ENCODE results near the gene GABRP.

DNA sequence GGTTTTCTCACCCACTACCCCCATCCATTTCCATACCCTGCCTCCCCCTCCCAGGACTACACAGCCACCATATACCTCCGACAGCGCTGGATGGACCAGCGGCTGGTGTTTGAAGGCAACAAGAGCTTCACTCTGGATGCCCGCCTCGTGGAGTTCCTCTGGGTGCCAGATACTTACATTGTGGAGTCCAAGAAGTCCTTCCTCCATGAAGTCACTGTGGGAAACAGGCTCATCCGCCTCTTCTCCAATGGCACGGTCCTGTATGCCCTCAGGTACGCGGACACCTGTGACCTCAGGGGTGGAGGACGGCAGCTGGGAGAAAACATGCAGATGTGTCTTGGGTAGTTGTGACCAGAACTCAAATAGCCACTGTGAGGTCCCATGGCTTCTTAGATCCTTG, 11.6 kb downstream of the GABRP start:
- TF ChIP-seq CTCF (IDR thresholded peaks at IDR 0.05) (no peak), POLR2AphosphoS5 (IDR thresholded peaks at IDR 0.05) (no peak), POLR2A (IDR thresholded peaks at IDR 0.05) (no peak)
